HL-60 (cell line): ENCODE results near the gene PLK1.

Experiments
- DNase-seq, 2 experiments: peaks; one replicate each; pipeline ENCODE4 v3.0.0-alpha.2; 2010 to 2020; ENCODE audit warnings: low read depth in 1 of 2, low spot score in 1 of 2
- H3K27ac ChIP-seq: fragments of 250-450 bp; sonication (Bioruptor Pico); replicated peaks from 2 replicates; pipeline ENCODE4 v1.5.1; 2020; ENCODE audit warnings: mild to moderate bottlenecking, moderate library complexity
- H3K27me3 ChIP-seq: fragments of 250-450 bp; sonication (Bioruptor Pico); 2 replicates; pipeline ENCODE4 v1.5.1; 2021; ENCODE audit warnings: mild to moderate bottlenecking, moderate library complexity; ENCODE audit not compliant: insufficient read depth, poor library complexity, severe bottlenecking
- H3K4me3 ChIP-seq: replicated peaks from 2 replicates; pipeline ENCODE4 v1.5.1; 2011; ENCODE audit warnings: mild to moderate bottlenecking, control low read depth, low read length; ENCODE audit not compliant: insufficient read depth
- GABPA ChIP-seq: IDR thresholded peaks from 2 replicates; pipeline ENCODE4 v1.6.1; 2012; ENCODE audit warnings: low read depth
- POLR2AphosphoS5 ChIP-seq: IDR thresholded peaks from 2 replicates; pipeline ENCODE4 v1.6.1; 2012; ENCODE audit warnings: low read depth
- REST ChIP-seq: IDR thresholded peaks from 2 replicates; pipeline ENCODE4 v1.6.1; 2012; ENCODE audit warnings: low read depth; ENCODE audit not compliant: insufficient replicate concordance
- SPI1 ChIP-seq: IDR thresholded peaks from 2 replicates; pipeline ENCODE4 v1.6.1; 2012; ENCODE audit warnings: low read depth, mild to moderate bottlenecking, borderline replicate concordance
- TF ChIP-seq, protein P1 (sequence below): IDR thresholded peaks from one replicate; pipeline ENCODE4 v1.5.1; 2011; ENCODE audit warnings: low read length, control low read depth, inconsistent platforms; ENCODE audit not compliant: insufficient read depth

PLK1 gene

DNA sequence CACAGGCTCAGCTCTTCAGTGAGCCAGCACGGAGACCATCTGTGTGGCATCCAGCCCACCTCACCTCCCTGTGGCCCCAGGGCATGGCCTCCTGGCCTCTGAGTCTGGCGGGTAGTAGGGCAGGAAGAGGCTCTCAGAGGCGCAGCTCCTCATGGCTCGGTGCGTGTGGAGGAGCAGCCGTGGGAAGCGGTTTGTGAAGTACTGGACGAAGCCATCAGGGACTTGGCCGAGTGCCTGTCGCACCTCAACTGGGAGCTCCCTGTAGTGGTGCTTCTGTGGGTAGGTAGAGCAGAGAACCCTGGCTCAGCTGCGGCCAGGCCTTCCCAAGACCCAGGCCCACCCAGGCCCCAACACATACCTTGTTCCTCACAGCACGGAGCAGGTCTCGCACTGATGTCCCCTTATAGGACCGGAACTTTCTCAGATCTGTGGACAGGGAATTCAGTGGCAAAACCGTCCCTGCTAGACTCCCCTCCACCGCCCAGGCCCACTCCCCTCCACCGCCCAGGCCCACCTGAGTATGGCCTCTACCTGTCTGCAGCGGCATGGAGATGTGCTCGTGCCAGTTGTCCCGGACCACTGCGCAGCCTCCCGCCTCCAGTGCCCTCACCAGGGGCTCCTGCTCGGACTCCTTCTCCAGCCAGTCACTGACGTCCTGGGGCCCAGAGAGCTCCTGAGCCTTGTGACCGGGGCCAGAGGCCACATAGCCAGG, 12.2 kb downstream of the PLK1 start:
- Histone ChIP-seq H3K27me3 (no peaks in the 10 kb centered on the region), H3K4me3 (no peak overlapping the region), H3K27ac (no peak overlapping the region)
- TF ChIP-seq POLR2AphosphoS5, result peak; percentile 52; the same call in 1 of the 2 replicates
- TF ChIP-seq, protein P1, sequence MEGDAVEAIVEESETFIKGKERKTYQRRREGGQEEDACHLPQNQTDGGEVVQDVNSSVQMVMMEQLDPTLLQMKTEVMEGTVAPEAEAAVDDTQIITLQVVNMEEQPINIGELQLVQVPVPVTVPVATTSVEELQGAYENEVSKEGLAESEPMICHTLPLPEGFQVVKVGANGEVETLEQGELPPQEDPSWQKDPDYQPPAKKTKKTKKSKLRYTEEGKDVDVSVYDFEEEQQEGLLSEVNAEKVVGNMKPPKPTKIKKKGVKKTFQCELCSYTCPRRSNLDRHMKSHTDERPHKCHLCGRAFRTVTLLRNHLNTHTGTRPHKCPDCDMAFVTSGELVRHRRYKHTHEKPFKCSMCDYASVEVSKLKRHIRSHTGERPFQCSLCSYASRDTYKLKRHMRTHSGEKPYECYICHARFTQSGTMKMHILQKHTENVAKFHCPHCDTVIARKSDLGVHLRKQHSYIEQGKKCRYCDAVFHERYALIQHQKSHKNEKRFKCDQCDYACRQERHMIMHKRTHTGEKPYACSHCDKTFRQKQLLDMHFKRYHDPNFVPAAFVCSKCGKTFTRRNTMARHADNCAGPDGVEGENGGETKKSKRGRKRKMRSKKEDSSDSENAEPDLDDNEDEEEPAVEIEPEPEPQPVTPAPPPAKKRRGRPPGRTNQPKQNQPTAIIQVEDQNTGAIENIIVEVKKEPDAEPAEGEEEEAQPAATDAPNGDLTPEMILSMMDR, result no peak
- DNase-seq, result no peak

- no peak for TF ChIP-seq GABPA
- TF ChIP-seq, protein P1, result no peak
- TF ChIP-seq SPI1, result no peak
- TF ChIP-seq POLR2AphosphoS5, result no peak
- TF ChIP-seq REST, result no peak
- H3K27me3 ChIP-seq, result no peaks in the 10 kb centered on the region
- peak in 1 of 2 experiments; percentile 12 for DNase-seq
- no peak overlapping the region for H3K4me3 ChIP-seq
- no peak overlapping the region for H3K27ac ChIP-seq
Measured at GRCh38 chr16:23691483-23692189, 12.9 kb downstream of the PLK1 start.

DNA sequence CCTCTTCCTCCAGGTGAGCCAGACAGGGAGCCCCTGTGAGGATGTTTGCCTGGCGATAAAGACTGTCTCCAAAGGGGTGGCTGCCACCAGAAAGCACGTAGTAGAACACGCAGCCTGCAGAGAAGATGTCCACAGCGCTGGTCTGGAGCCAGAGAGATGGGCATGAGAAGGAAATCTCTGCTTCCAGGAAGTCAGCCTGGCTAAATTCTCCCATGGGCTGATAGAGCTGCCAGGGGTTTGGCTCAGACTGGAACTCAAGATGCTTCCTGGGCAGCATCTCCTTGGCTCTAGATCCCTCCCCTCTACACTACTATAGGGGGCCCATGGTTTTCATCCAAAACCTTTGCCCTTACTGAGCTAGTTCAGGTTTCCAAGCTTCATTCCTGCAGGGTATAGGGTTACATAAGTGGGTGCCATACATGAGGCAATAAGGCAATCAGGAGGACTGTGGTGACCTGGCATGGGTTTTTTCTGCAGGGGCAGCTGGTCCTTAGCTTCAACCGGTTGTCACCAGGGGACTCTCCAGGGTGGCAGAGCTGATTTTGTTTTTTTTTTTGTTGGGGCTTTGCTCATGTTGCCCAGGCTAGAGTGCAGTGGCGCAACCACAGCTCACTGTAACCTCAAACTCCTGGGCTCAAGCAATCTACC, 13.6 kb downstream of the PLK1 start:
- Histone ChIP-seq H3K27ac (no peak overlapping the region; the same call in 1 of the 2 replicates), H3K27me3 (no peaks in the 10 kb centered on the region), H3K4me3 (no peak overlapping the region)
- DNase-seq, result peak in 1 of 2 experiments; percentile 36
- TF ChIP-seq, protein P1, result no peak
- TF ChIP-seq POLR2AphosphoS5, result no peak
- TF ChIP-seq REST, result no peak
- no peak for TF ChIP-seq GABPA
- no peak for TF ChIP-seq SPI1
